Kasumi-1 (cell line): ENCODE measurements around the gene GTF2IRD1.
A peak's percentile ranks its signal among the peaks of the same experiment; 100 is the strongest.
"Not testable (repeated sequence)": the region's sequence is repeated elsewhere in the genome, so short reads cannot be mapped to it uniquely, and the experiment has no call there.

ENCODE experiments used
- DNase-seq, 2 experiments: peaks; one replicate each; lab custom pipeline; 2025; lab: John Stamatoyannopoulos, UW

Gene GTF2IRD1, protein sequence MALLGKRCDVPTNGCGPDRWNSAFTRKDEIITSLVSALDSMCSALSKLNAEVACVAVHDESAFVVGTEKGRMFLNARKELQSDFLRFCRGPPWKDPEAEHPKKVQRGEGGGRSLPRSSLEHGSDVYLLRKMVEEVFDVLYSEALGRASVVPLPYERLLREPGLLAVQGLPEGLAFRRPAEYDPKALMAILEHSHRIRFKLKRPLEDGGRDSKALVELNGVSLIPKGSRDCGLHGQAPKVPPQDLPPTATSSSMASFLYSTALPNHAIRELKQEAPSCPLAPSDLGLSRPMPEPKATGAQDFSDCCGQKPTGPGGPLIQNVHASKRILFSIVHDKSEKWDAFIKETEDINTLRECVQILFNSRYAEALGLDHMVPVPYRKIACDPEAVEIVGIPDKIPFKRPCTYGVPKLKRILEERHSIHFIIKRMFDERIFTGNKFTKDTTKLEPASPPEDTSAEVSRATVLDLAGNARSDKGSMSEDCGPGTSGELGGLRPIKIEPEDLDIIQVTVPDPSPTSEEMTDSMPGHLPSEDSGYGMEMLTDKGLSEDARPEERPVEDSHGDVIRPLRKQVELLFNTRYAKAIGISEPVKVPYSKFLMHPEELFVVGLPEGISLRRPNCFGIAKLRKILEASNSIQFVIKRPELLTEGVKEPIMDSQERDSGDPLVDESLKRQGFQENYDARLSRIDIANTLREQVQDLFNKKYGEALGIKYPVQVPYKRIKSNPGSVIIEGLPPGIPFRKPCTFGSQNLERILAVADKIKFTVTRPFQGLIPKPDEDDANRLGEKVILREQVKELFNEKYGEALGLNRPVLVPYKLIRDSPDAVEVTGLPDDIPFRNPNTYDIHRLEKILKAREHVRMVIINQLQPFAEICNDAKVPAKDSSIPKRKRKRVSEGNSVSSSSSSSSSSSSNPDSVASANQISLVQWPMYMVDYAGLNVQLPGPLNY

DNA sequence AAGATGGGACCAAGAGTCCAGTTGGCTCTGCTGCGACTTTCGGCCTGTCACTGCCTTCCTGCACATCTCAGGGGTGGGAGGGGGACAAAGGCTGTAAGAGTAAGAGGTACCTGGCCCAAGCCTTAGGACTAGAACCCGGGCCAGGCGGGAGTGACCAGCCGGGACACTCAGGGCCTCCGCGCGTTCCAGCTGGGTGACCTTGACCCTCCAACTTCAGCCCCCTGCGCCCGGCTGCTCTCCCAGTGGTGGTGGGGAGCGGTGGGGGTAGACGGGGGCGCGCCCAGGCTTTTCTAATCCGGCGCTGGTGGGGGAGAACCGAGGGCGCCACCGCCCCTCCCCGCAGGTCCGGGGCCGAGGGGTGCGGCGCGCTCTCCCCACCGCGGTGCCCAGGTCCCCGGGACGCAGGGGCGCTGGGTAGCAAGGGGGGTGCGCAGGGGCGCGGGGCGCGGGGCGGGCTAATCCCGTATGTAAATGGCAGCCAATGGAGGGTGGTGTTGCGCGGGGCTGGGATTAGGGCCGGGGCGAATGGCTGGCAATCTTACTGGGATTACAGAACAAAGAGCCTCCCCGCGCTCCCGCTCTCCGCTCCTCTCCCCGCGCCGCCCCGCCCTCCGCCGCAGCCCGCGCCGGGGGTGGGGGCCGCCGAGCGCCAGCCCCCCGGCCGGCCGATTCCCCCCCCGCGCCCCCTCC lies at the start of gene GTF2IRD1:
TSS of gene GTF2IRD1 (plus strand) at position 585 of the 690 bp plus-strand sequence. CDS start 54,175 bp downstream, outside the sequence.
- peak; percentile 66 to 71 for DNase-seq

- DNase-seq, result no peak
Observed at GRCh38 chr7:74404388-74404700, 49.4 kb upstream of the GTF2IRD1 start.

DNA sequence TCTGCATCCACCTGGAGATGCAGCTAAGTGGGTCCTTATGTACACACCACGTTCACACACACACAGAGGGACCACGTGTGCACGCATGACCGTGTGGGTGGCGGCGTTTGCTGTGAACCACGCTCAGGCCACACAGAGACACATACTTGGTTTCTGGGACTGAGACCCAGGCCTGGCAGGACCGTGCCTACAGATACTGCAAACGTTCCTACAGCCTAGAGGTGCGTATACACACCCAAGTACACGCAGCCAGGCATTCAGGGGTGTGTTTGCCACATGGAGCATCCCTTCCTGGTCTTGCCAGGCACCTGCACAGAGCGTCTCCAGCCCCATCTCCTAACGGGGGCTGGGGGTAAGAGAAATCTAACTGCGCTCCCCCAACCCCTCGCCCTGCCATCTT lies 49.0 kb upstream of the GTF2IRD1 start:
- DNase-seq, result no peak

DNA sequence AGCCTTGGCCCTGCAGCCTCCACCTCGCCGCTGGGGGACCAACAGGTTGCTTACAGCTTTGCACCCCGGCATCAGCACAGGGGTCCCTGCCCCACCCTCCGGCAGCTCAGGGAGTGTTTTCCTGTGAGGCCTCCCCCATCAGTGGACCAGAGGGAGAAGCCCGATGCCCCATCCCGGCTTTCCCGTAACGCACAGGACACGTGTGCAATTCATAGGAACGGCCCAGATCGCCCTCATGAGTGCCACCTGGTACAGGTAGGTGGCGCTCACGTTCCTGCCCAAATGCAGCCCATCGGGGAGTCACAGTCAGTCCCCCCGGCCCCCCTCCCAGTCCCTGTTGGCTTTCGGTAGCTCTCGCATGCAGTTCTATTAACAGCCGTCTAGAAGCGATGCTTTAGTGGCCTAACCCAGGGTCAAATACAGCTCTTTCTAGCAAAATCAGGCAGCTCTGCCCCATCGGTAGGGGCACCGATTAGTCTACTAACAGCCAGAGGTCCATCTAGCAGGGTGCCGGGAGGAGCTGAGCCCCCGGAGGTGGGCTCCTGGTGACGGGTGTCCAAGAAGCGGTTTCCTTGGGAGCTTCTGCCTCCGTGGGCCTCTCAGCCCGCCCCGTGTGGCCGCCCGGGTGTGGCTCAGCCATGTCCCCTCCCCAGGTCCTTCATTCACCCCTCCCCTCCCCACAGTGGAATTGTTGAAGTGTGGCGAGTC lies 48.4 kb upstream of the GTF2IRD1 start:
- peak; percentile 83 to 87 for DNase-seq

DNA sequence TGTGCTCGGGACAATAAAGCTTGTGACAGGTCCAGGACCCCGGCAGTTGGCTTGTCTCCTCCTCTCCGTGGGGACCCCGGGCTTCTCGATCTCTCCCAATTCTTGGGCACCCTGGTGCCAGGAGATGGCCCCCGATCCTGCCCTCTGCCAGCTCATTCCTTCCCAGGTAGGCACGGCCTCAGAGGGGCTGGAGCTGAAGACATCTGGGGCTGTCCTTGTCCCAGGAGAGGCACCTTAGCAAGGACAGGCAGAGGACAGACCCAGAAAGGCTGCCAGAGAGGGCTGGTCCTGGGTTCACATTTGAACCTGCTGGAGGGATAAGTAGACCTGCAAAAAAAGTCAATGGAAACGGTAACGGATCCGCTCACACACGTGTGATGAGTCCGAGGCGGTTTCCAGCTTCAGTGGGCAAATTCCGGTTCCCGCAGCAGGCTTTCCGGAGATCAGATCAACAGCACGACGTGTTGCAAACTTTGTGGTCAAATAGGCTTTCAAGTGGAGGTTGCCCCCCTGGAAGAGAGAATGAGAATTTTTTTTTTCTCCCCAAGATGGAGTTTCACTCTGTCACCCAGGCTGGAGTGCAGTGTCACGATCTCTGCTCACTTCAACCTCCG lies 47.7 kb upstream of the GTF2IRD1 start:
- DNase-seq, result peak; percentile 67 to 84

DNA sequence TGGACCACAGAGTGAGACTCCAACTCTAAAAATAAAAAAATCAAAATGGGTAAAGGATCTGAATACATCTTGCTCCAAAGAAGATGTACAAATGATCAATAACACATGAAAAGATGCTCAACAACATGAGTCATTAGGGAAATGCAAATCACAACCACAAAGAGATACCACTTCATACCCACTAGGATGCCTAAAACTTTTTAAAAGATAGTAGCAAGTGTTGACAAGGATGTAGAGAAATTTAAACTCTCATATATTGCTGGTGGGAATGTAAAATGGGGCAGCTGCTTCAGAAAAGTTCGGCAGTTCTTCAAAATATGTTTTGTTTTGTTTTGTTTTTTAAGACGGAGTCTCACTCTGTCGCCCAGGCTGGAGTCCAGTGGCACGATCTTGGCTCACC lies 45.7 kb upstream of the GTF2IRD1 start:
- no peak for DNase-seq

GRCh38 chr7:74409571-74409970 lies 44.1 kb upstream of the GTF2IRD1 start:
- DNase-seq, result no peak

- DNase-seq, result no peak
Observed at GRCh38 chr7:74410772-74411171, 42.9 kb upstream of the GTF2IRD1 start.

DNA sequence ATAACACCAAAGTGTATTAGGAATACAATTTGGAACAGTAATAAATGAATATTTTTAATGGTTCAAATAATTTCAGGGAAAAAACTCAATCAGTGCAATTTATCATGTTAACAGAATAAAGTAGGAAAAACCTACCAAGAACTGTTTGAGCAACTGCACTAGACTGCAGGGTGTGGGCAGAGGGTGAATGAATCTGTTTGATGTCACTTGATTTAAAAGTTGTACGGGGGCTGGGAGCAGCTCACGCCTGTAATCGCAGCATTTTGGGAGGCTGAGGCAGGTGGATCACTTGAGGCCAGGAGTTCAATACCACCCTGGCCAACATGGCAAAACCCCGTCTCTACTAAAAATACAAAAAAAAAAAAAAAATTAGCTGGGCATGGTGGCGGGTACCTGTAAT lies 42.1 kb upstream of the GTF2IRD1 start:
- DNase-seq, result not testable (repeated sequence)

- DNase-seq, result peak; percentile 55 to 56
Observed at GRCh38 chr7:74412056-74412455, 41.6 kb upstream of the GTF2IRD1 start.

- DNase-seq, result no peak
Observed at GRCh38 chr7:74412603-74413002, 41.1 kb upstream of the GTF2IRD1 start.

DNA sequence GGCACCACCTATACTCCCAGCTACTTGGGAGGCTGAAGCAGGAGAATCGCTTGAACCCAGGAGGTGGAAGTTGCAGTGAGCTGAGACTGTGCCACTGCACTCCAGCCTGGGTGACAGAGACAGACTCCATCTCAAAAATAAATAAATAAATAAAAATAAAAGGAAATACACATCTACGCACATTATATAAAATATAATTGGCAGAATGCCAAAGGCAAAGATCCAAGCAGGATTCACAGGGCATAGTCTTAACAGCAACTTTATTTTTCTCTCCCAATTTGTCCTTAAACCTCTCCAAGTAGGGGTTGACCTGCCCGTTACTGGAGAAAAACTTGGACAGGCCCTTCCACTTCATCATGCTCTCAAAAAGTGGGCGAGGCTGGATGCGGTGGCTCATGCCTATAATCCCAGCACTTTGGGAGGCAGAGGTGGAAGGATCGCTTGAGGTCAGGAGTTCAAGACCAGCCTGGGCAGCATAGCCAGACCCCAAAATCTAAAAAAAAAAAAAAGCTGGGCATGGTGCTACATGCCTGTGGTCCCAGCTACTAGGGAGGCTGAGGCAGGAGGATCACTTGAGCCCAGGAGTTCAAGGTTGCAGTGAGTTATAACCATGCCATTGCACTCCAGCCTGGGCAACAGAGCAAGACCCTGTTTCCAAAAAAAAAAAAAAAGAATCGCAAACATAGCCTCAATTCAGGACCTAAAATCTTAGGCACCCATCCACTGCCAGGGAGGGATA lies 38.9 kb upstream of the GTF2IRD1 start:
- not testable (repeated sequence) for DNase-seq

DNA sequence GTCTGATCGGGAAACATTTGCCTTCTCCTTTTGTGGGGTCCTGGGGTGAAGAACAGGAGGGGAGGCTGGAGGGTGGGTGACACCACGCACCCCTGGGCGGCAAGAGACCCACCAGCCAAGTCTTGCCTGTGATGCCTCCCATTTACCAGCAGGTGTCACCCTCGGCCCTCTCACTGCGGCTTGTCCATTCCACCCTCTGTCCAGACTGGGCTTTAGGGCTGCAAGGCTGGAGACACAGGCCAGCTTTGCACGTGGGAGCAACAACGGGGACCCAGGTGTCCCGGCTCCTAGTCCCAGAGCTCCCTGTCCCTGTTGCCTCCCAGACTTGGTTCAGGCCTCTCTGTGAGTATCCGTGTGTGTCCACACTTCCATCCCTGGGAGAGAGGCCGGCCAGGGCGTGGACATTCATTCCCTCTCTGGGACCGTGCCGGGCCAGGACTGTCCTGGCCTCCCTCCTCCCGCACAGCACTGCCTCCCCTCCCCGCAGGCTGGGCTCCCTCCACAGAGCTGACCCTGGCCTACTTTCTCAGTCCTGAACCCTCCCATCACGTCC lies 36.2 kb upstream of the GTF2IRD1 start:
- peak; percentile 16 to 42 for DNase-seq

- DNase-seq, result no peak
Observed at GRCh38 chr7:74418076-74418475, 35.6 kb upstream of the GTF2IRD1 start.

DNA sequence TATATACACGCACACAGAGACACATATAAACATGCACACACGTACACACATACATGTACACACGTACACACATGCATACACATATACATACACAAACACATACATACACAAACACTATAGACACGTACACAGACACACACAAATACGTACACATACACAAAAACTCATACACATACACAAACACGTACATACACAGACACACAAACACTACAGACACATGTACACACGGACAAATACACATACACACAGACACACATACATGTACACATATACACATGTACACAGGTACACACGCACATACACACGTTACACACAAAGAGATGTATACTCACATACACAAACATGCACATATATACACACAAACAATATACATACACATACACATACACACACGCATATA lies 35.2 kb upstream of the GTF2IRD1 start:
- no peak for DNase-seq

DNA sequence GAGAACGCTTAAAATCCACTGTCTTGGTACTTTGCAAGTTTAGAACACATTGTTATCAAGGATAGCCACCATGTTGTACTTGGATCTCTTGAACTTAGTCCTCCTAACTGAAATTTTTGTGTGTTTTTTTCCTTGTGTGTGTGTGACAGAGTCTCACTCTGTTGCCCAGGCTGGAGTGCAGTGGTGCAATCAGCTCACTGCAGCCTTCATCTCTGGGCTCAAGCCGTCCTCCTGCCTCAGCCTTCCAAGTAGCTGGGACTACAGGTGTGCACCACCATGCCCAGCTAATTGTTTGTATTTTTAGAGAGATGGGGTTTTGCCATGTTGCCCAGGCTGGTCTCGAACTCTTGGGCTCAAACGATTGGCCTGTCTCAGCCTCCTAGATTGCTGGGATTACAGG lies 34.5 kb upstream of the GTF2IRD1 start:
- DNase-seq, result not testable (repeated sequence)

DNA sequence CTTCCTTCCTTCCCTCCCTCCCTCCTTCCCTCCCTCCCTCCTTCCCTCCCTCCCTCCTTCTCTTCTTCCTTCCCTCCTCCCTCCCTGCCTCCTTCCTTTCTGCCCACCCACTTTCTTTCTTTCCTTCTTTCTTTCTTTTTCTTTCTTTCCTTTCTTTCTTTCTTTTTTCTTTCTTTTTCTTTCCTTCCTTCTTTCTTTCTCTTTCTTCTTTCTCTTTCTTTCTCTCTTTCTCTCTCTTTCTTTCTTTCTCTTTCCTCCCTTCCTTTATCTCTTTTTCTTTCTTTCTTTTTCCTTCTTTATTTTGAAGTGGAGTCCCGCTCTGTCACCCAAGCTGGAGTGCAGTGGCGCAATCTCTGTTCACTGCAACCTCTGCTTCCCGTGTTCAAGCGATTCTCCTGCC lies 33.7 kb upstream of the GTF2IRD1 start:
- no peak for DNase-seq

DNA sequence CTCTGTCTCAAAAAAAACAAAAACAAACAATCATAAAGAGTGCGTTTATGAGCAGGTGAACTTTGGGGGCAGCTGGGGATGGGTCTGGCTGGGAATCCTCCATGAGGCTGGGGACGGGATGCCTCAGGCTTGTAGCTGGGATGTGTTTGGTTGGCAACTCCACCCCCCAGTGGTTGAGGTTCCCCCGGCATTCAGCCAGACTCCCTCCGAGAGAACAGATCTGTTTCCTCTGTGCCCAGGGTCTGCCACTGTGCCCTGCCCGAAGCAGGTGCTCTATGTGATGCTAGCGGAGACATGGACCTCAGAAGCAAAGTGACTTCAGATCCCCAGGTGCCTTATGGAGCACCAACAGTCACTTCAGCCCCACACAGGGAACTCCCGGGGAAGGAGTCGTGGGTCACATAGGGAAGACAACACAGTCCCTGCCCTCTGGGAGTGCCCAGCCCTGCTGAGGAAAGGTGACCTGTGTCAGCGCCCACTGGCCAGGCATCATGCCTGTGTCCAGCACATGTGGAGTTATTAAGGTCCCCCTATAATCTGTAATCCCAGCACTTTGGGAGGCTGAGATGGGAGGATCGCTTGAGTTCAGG lies 29.3 kb upstream of the GTF2IRD1 start:
- no peak for DNase-seq

GRCh38 chr7:74428023-74428422 lies 25.7 kb upstream of the GTF2IRD1 start:
- no peak for DNase-seq
